HCT116 (cell line): ENCODE results near the gene ATP1A4. TPM values are rescaled to one million over a fixed set of nuclear protein-coding genes. Genes with fewer than 3 reads are reported as not detected.

Source experiments
- ATAC-seq: fragments of 200-7000 bp; cut with Tn5 transposase; 2 replicates; pipeline ENCODE4 v1.9.1; 2020; ENCODE audit warnings: mild to moderate bottlenecking, moderate library complexity
- BruUV-seq: library from RNA; stranded (reverse); fragments of 400-500 nt; replicated peaks from 2 replicates; lab custom pipeline; 2021; lab: Mats Ljungman, UMichigan
- CTCF ChIA-PET: fragments of 300-600 bp; sonication (Branson Sonifier 250); formaldehyde crosslinking; loops from one replicate; lab custom pipeline; 2021; ENCODE audit warnings: antibody characterized with exemption; lab: Charles Lee
- POLR2A ChIA-PET: fragments of 300-600, 350-600 bp; sonication (Branson Sonifier 250); formaldehyde crosslinking; loops from one replicate; lab custom pipeline; 2021; ENCODE audit warnings: antibody characterized with exemption; lab: Charles Lee
- RAD21 ChIA-PET, 2 experiments: fragments of 300-600 bp; sonication (Branson Sonifier 250); formaldehyde crosslinking; loops; one replicate each; lab custom pipeline; 2023; ENCODE audit warnings: low total read pairs in 2 of 2; ENCODE audit not compliant: uncharacterized antibody in 2 of 2, unreplicated experiment in 2 of 2, low non-redundant PET in 1 of 2; lab: Charles Lee
- DNase-seq: peaks from one replicate; pipeline ENCODE4 v3.0.0-alpha.2; 2010; ENCODE audit warnings: low read depth, low spot score
- H2AFZ ChIP-seq: fragments of 200-600 bp; shearing (Covaris generic), sonication (generic); 2 replicates; pipeline ENCODE4 v1.6.1; 2017; ENCODE audit warnings: low read depth, mixed run types, mixed read lengths, antibody characterized with exemption, low read length; ENCODE audit not compliant: poor library complexity, severe bottlenecking
- H3K27ac ChIP-seq: 2 replicates; pipeline ENCODE4 v1.5.1; 2012; ENCODE audit warnings: low read depth, low read length
- H3K27me3 ChIP-seq: fragments of 200-600 bp; sonication (generic); 2 replicates; pipeline ENCODE4 v1.6.1; 2016; ENCODE audit warnings: mixed run types, low read length, mixed read lengths; ENCODE audit not compliant: insufficient read depth
- H3K36me3 ChIP-seq, 2 experiments: fragments of 200-500 bp in 1 of 2; fragments of 200-600 bp in 1 of 2; sonication (Bioruptor generic) in 1 of 2; sonication (generic) in 1 of 2; 2 replicates each; pipeline versions ENCODE4 v1.5.1 to v1.6.1; 2014 to 2016; ENCODE audit warnings: low read length in 2 of 2, inconsistent platforms in 1 of 2, mixed read lengths in 1 of 2, mixed run types in 1 of 2; ENCODE audit not compliant: insufficient read depth in 2 of 2, control insufficient read depth in 1 of 2
- H3K4me1 ChIP-seq, 2 experiments: fragments of 200-600 bp in 1 of 2; sonication (generic) in 1 of 2; 2 replicates each; pipeline versions ENCODE4 v1.5.1 to v1.6.1; 2012 to 2017; ENCODE audit warnings: low read length in 2 of 2, inconsistent platforms in 1 of 2, mild to moderate bottlenecking in 1 of 2, mixed read lengths in 1 of 2, mixed run types in 1 of 2, moderate library complexity in 1 of 2; ENCODE audit not compliant: insufficient read depth in 2 of 2, control insufficient read depth in 1 of 2
- H3K4me2 ChIP-seq: fragments of 200-600 bp; sonication (generic); 2 replicates; pipeline ENCODE4 v1.6.1; 2017; ENCODE audit warnings: mixed run types, low read length, mixed read lengths
- H3K4me3 ChIP-seq, 2 experiments: fragments of 200-600 bp in 1 of 2; sonication (generic) in 1 of 2; replicated peaks in 1 of 2; 2 replicates each; pipeline ENCODE4 v1.5.1; 2011 to 2016; ENCODE audit warnings: low read length in 2 of 2, control low read depth in 1 of 2, low read depth in 1 of 2, mild to moderate bottlenecking in 1 of 2, mixed read lengths in 1 of 2, mixed run types in 1 of 2
- H3K79me2 ChIP-seq: fragments of 200-600 bp; sonication (generic); 2 replicates; pipeline ENCODE4 v1.6.1; 2017; ENCODE audit warnings: mild to moderate bottlenecking, mixed run types, low read length, moderate library complexity, mixed read lengths; ENCODE audit not compliant: insufficient read depth
- H3K9ac ChIP-seq: fragments of 200-600 bp; sonication (generic); 2 replicates; pipeline ENCODE4 v1.6.1; 2016; ENCODE audit warnings: low read length, mixed read lengths
- H3K9me2 ChIP-seq: fragments of 200-600 bp; sonication (generic), shearing (Covaris generic); 2 replicates; pipeline ENCODE4 v1.6.1; 2017; ENCODE audit warnings: mixed run types, mild to moderate bottlenecking, moderate library complexity; ENCODE audit not compliant: insufficient read depth
- H3K9me3 ChIP-seq, 2 experiments: fragments of 200-500 bp in 1 of 2; fragments of 200-600 bp in 1 of 2; sonication (Bioruptor generic) in 1 of 2; sonication (generic) in 1 of 2; 2 replicates each; pipeline ENCODE4 v1.6.1; 2014 to 2017; ENCODE audit warnings: low read length in 2 of 2, mixed read lengths in 2 of 2, inconsistent platforms in 1 of 2, low read depth in 1 of 2, mild to moderate bottlenecking in 1 of 2, mixed run types in 1 of 2, moderate library complexity in 1 of 2; ENCODE audit not compliant: control insufficient read depth in 1 of 2, insufficient read depth in 1 of 2
- H4K20me1 ChIP-seq: fragments of 200-600 bp; sonication (generic), shearing (Covaris generic); 2 replicates; pipeline ENCODE4 v1.6.1; 2017; ENCODE audit warnings: mixed run types, mild to moderate bottlenecking, moderate library complexity; ENCODE audit not compliant: insufficient read depth
- CBX3 ChIP-seq: IDR thresholded peaks from 2 replicates; pipeline ENCODE4 v1.6.1; 2012; ENCODE audit warnings: low read depth
- CEBPB ChIP-seq: IDR thresholded peaks from 2 replicates; pipeline ENCODE4 v1.6.1; 2012; ENCODE audit warnings: low read depth
- EGR1 ChIP-seq: IDR thresholded peaks from 2 replicates; pipeline ENCODE4 v1.6.1; 2012; ENCODE audit warnings: low read depth
- ELF1 ChIP-seq: IDR thresholded peaks from 2 replicates; pipeline ENCODE4 v1.6.1; 2012; ENCODE audit warnings: low read depth, borderline replicate concordance
- EZH2phosphoT487 ChIP-seq: fragments of 200-600 bp; IDR thresholded peaks from 2 replicates; pipeline ENCODE4 v1.6.1; 2018; ENCODE audit warnings: antibody characterized with exemption, borderline replicate concordance
- JUND ChIP-seq: IDR thresholded peaks from 2 replicates; pipeline ENCODE4 v1.6.1; 2012
- POLR2A ChIP-seq: IDR thresholded peaks from 2 replicates; pipeline ENCODE4 v1.7.0; 2011; ENCODE audit warnings: borderline replicate concordance; ENCODE audit not compliant: insufficient read depth, insufficient read length; ENCODE audit errors: extremely low read depth
- POLR2AphosphoS5 ChIP-seq: IDR thresholded peaks from 2 replicates; pipeline ENCODE4 v1.6.1; 2011; ENCODE audit warnings: mild to moderate bottlenecking, low read depth, low read length, moderate library complexity
- RAD21 ChIP-seq: IDR thresholded peaks from 2 replicates; pipeline ENCODE4 v1.6.1; 2012; ENCODE audit warnings: low read depth, mild to moderate bottlenecking
- SIN3A ChIP-seq: IDR thresholded peaks from 2 replicates; pipeline ENCODE4 v1.6.1; 2012; ENCODE audit warnings: low read depth
- SP1 ChIP-seq: IDR thresholded peaks from 2 replicates; pipeline ENCODE4 v1.6.1; 2012; ENCODE audit warnings: low read depth
- TCF7L2 ChIP-seq: IDR thresholded peaks from 2 replicates; pipeline ENCODE4 v1.7.0; 2011; ENCODE audit warnings: borderline replicate concordance, inconsistent platforms; ENCODE audit not compliant: insufficient read depth, insufficient read length; ENCODE audit errors: extremely low read depth
- ZFX ChIP-seq: fragments of 450-650 bp; IDR thresholded peaks from 2 replicates; pipeline ENCODE4 v1.6.1; 2017
- ZNF274 ChIP-seq: fragments of 200-500 bp; sonication (Bioruptor generic); IDR thresholded peaks from 2 replicates; pipeline ENCODE4 v1.6.1; 2014; ENCODE audit warnings: mild to moderate bottlenecking, low read depth, low read length, inconsistent platforms
- intact Hi-C: fragments of 100-400 bp; cut with micrococcal nuclease; formaldehyde crosslinking; loops from 2 replicates; pipeline ENCODE4 v1.10.0; 2022
- total RNA-seq: library from RNA; stranded (reverse); gene quantifications from one replicate; pipeline ENCODE4 v1.2.1, GENCODE V29; 2021; ENCODE audit not compliant: unreplicated experiment
- TF ChIP-seq, protein P1 (sequence below): IDR thresholded peaks from 2 replicates; pipeline ENCODE4 v1.6.1; 2011; ENCODE audit warnings: mild to moderate bottlenecking, low read length, moderate library complexity; ENCODE audit not compliant: insufficient replicate concordance; ENCODE audit errors: extremely low read depth
- TF ChIP-seq, protein P2 (sequence below): IDR thresholded peaks from 2 replicates; pipeline ENCODE4 v1.6.1; 2012
- TF ChIP-seq, protein P3 (sequence below): IDR thresholded peaks from 2 replicates; pipeline ENCODE4 v1.6.1; 2012
- TF ChIP-seq, protein P4 (sequence below), 3 experiments: fragments of 200-600 bp in 1 of 3; sonication (generic) in 1 of 3; IDR thresholded peaks in 2 of 3; conservative IDR thresholded peaks in 1 of 3; 2 replicates each; pipeline ENCODE4 v1.5.1; 2012 to 2017; ENCODE audit warnings: low read depth in 2 of 3, low read length in 2 of 3, antibody characterized with exemption in 1 of 3, borderline replicate concordance in 1 of 3, control low read depth in 1 of 3, mild to moderate bottlenecking in 1 of 3, mixed read lengths in 1 of 3, mixed run types in 1 of 3, moderate library complexity in 1 of 3; ENCODE audit not compliant: insufficient read depth in 1 of 3

The ATP1A4 gene
- total RNA-seq, 1 experiment from 2014 or later = not detected

DNA sequence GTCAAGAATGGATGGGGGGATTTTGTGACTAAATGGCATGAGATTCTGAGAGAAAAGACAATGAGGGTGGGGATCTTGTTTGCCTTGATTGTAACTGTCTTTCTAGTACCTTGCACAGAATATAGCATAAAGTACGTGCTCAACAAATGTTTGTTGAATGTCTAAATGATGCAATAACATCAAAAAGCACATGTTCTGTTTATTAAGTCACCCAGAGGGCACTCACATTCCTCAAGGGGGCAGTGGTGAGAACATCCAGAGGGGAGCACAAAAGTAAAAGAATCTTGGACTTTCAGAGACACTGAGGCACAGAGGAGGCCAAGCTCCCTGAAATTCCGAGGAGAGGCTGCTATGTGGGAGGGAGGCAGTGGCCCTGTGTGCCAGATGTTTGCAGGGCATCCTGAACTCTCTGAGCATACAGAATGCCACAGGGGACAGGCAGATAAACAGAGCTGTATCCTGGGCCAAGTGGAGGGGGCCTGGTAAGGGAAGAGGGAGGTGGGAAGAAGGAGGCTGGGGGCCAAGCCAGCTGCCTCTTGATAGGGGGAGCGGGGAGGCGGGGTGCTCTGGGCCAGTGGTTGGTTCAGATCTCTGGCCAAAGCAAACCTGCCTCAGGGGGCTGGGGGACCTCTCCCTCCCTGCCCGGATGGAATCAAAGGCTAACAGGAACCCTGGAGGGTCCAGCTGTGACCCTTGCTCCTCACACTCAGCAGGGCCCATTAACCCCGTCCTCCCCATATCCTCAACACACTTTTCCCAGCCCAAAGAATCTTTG, 42.3 kb upstream of the ATP1A4 start (continued):
- TF ChIP-seq, protein P1, sequence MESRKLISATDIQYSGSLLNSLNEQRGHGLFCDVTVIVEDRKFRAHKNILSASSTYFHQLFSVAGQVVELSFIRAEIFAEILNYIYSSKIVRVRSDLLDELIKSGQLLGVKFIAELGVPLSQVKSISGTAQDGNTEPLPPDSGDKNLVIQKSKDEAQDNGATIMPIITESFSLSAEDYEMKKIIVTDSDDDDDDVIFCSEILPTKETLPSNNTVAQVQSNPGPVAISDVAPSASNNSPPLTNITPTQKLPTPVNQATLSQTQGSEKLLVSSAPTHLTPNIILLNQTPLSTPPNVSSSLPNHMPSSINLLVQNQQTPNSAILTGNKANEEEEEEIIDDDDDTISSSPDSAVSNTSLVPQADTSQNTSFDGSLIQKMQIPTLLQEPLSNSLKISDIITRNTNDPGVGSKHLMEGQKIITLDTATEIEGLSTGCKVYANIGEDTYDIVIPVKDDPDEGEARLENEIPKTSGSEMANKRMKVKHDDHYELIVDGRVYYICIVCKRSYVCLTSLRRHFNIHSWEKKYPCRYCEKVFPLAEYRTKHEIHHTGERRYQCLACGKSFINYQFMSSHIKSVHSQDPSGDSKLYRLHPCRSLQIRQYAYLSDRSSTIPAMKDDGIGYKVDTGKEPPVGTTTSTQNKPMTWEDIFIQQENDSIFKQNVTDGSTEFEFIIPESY = no peak

DNA sequence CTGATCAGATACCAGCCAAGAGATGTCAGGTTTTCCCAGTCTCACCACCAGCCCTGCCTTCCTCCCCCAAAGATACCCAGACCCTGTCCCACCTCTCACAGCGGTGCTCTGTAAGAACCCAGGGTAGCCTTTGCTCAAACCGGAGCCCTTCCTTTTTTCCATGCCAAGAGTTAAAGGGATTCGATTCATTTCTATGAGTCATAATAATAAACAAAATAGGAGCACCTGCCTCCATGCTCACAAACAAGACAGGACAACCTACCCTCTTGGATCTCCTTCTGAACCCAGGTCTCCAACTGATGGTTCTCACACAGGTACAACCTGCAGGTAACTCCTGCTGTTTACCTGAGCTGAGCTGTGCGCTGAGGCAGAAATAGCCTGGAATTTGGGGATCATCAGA, 41.7 kb upstream of the ATP1A4 start:
- Histone ChIP-seq H3K4me2 (no peak overlapping the region), H3K4me1 (peaks cover 3 to 9% of the 10 kb centered on the region in 2 experiments; a peak in 2 of 4 replicates), H2AFZ (no peak overlapping the region), H3K27ac (no peak overlapping the region), H3K9me2 (no peaks in the 10 kb centered on the region), H3K36me3 (no peaks in the 10 kb centered on the region), H4K20me1 (no peaks in the 10 kb centered on the region), H3K9ac (no peak overlapping the region), H3K27me3 (no peaks in the 10 kb centered on the region), H3K4me3 (no peak overlapping the region), H3K9me3 (no peaks in the 10 kb centered on the region), H3K79me2 (no peaks in the 10 kb centered on the region)
- POLR2A ChIA-PET = interaction anchor here (1.0 kb wide), 1 partner anchor 11 kb away, joined by 3 read pairs; the partner anchor contains the start of gene IGSF8
- TF ChIP-seq CEBPB (no peak), EZH2phosphoT487 (no peak), TCF7L2 (no peak), JUND (no peak), POLR2A (no peak), EGR1 (no peak), SIN3A (no peak), POLR2AphosphoS5 (no peak), ZNF274 (no peak), ELF1 (no peak), ZFX (no peak), RAD21 (no peak), CBX3 (no peak), SP1 (no peak)
- TF ChIP-seq, protein P2, sequence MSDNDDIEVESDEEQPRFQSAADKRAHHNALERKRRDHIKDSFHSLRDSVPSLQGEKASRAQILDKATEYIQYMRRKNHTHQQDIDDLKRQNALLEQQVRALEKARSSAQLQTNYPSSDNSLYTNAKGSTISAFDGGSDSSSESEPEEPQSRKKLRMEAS = no peak
- TF ChIP-seq, protein P3, sequence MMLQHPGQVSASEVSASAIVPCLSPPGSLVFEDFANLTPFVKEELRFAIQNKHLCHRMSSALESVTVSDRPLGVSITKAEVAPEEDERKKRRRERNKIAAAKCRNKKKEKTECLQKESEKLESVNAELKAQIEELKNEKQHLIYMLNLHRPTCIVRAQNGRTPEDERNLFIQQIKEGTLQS = no peak
- TF ChIP-seq, protein P4, sequence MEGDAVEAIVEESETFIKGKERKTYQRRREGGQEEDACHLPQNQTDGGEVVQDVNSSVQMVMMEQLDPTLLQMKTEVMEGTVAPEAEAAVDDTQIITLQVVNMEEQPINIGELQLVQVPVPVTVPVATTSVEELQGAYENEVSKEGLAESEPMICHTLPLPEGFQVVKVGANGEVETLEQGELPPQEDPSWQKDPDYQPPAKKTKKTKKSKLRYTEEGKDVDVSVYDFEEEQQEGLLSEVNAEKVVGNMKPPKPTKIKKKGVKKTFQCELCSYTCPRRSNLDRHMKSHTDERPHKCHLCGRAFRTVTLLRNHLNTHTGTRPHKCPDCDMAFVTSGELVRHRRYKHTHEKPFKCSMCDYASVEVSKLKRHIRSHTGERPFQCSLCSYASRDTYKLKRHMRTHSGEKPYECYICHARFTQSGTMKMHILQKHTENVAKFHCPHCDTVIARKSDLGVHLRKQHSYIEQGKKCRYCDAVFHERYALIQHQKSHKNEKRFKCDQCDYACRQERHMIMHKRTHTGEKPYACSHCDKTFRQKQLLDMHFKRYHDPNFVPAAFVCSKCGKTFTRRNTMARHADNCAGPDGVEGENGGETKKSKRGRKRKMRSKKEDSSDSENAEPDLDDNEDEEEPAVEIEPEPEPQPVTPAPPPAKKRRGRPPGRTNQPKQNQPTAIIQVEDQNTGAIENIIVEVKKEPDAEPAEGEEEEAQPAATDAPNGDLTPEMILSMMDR (IDR thresholded peaks at IDR 0.05 in 2 of 3, conservative IDR thresholded peaks at IDR 0.05 in 1 of 3; ENCODE audit: borderline replicate concordance in 1 of 3, insufficient read depth in 1 of 3, low read depth in 2 of 3, low read length in 2 of 3) = no peak
- RAD21 ChIA-PET = no interaction called here
- no peak for ATAC-seq
- DNase-seq = no peak
- no TSS peak for BruUV-seq
- intact Hi-C loops = loop anchor here (2.0 kb wide), 1 partner anchor 143 kb away; no protein-coding TSS in a partner anchor
- CTCF ChIA-PET = interaction anchor here (0.7 to 3.8 kb wide), 9 partner anchors 9 to 298 kb away, joined by 3 to 30 read pairs (median 4); no protein-coding TSS in a partner anchor
